Activated naive CD4-positive, alpha-beta T cell treated with anti-CD3 and anti-CD28 coated beads for 36 hours (primary cell): ENCODE measurements around the gene UBXN1. TPM values are rescaled to one million over a fixed set of nuclear protein-coding genes. Genes with fewer than 3 reads are reported as not detected.

Experiments
- total RNA-seq, 2 experiments: library from RNA; stranded (reverse); gene quantifications; one replicate each; pipeline ENCODE4 v1.2.3, GENCODE V29; 2021

The UBXN1 gene
- total RNA-seq, 2 experiments from 2014 or later: 121 to 124 TPM

Other genes with a start within 250 kb of the UBXN1 start
- 1 to 10 TPM; 9.2 to 9.4 TPM for gene AHNAK, start 132.3 kb downstream of the UBXN1 start, total RNA-seq
- gene EEF1G, start 105.2 kb downstream of the UBXN1 start, total RNA-seq: 1,000 to 10,000 TPM; 2,282 to 2,440 TPM
- 10 to 100 TPM; 38.2 to 42.0 TPM for gene TUT1, start 87.5 kb downstream of the UBXN1 start, total RNA-seq
- 100 to 1,000 TPM; 191 to 197 TPM for gene MTA2, start 77.2 kb downstream of the UBXN1 start, total RNA-seq
- 10 to 100 TPM; 81.8 to 97.1 TPM for gene EML3, start 66.3 kb downstream of the UBXN1 start, total RNA-seq
- 1 to 10 TPM in 1 of 2 experiments, under 1 TPM in 1; 0.52 to 1.0 TPM for gene ROM1, start 65.8 kb downstream of the UBXN1 start, total RNA-seq
- gene B3GAT3, start 57.1 kb downstream of the UBXN1 start, total RNA-seq: 10 to 100 TPM; 43.1 to 45.7 TPM
- gene GANAB, start 32.5 kb downstream of the UBXN1 start, total RNA-seq: 100 to 1,000 TPM; 221 to 230 TPM
- 10 to 100 TPM; 12.5 to 12.8 TPM for gene INTS5, start 25.8 kb downstream of the UBXN1 start, total RNA-seq
- 10 to 100 TPM; 73.5 to 76.5 TPM for gene C11orf98, start 13.9 kb downstream of the UBXN1 start, total RNA-seq
- 10 to 100 TPM; 35.2 to 44.0 TPM for gene CSKMT, start 13.8 kb downstream of the UBXN1 start, total RNA-seq
- 1 to 10 TPM; 6.0 to 6.4 TPM for gene UQCC3, start 7.4 kb downstream of the UBXN1 start, total RNA-seq
- 1 to 10 TPM; 4.4 to 6.1 TPM for gene LBHD1, start 6.8 kb downstream of the UBXN1 start, total RNA-seq
- under 1 TPM in 1 of 2 experiments, not detected in 1; 0.10 TPM for gene LRRN4CL, start 10.5 kb upstream of the UBXN1 start, total RNA-seq
- gene BSCL2, start 28.4 kb upstream of the UBXN1 start, total RNA-seq: 10 to 100 TPM; 13.8 to 17.3 TPM
- gene GNG3, start 28.6 kb upstream of the UBXN1 start, total RNA-seq: not detected
- 10 to 100 TPM; 58.6 to 61.5 TPM for gene HNRNPUL2, start 48.4 kb upstream of the UBXN1 start, total RNA-seq
- gene TTC9C, start 49.4 kb upstream of the UBXN1 start, total RNA-seq: 10 to 100 TPM; 46.6 to 49.5 TPM
- 10 to 100 TPM; 12.1 to 13.5 TPM for gene ZBTB3, start 75.1 kb upstream of the UBXN1 start, total RNA-seq
- 100 to 1,000 TPM; 131 to 135 TPM for gene POLR2G, start 82.5 kb upstream of the UBXN1 start, total RNA-seq
- 10 to 100 TPM in 1 of 2 experiments, 1 to 10 TPM in 1; 8.9 to 10.5 TPM for gene TAF6L, start 92.3 kb upstream of the UBXN1 start, total RNA-seq
- 10 to 100 TPM; 13.9 to 15.2 TPM for gene TMEM179B, start 108.3 kb upstream of the UBXN1 start, total RNA-seq
- gene TMEM223, start 112.9 kb upstream of the UBXN1 start, total RNA-seq: 1 to 10 TPM; 7.0 to 7.7 TPM
- gene NXF1, start 126.4 kb upstream of the UBXN1 start, total RNA-seq: 10 to 100 TPM; 44.6 to 46.0 TPM
- gene STX5, start 153.0 kb upstream of the UBXN1 start, total RNA-seq: 10 to 100 TPM; 22.7 to 23.0 TPM
- not detected for gene TEX54, start 153.8 kb upstream of the UBXN1 start, total RNA-seq
- gene WDR74, start 160.5 kb upstream of the UBXN1 start, total RNA-seq: 10 to 100 TPM; 74.4 to 78.7 TPM
- 100 to 1,000 TPM; 419 to 472 TPM for gene SLC3A2, start 201.8 kb upstream of the UBXN1 start, total RNA-seq
- not detected for gene CHRM1, start 242.3 kb upstream of the UBXN1 start, total RNA-seq